ENCODE measurements around the gene PLXDC1.
A peak's percentile ranks its signal among the peaks of the same experiment; 100 is the strongest.
"Not testable (repeated sequence)": the region's sequence is repeated elsewhere in the genome, so short reads cannot be mapped to it uniquely, and the experiment has no call there.

The PLXDC1 gene

DNA sequence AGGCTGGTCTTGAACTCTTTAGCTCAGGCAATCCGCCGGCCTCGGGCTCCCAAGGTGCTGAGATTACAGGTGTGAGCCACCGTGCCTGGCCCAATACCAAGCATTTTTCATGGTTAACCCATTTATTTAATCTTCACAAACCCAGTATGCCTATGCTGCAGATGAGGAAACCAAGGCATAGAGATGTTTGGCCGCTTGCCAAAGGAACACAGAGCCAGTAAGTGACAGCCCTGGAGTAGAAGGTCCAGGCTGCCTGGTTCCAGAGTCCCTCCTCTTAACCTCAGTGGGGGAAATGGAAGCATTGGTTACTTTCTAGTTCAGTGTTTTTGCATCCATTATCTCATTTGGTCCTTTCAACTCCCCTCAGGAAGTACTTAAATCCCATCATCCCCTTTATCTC, 29.9 kb upstream of the PLXDC1 start:
- no peak for DNase-seq (ENCODE audit: low read depth)

DNA sequence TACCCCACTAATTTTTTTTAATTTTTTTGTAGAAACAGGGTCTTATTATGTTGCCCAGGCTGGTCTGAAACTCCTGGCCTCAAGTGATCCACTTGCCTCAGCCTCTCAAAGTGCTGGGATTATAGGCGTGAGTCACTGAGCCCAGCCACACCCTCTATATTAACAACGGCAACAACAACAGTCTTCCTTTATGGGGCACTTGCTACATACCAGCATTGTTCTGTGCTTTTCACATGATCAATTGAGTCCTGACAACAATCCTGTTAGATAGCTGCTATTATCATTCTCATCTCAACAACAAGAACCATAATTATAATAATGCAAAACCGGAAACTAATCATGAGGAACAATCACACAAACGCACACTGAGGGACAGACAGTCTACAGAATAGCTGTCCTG, 27.1 kb upstream of the PLXDC1 start:
- DNase-seq (ENCODE audit: low read depth), result no peak

DNA sequence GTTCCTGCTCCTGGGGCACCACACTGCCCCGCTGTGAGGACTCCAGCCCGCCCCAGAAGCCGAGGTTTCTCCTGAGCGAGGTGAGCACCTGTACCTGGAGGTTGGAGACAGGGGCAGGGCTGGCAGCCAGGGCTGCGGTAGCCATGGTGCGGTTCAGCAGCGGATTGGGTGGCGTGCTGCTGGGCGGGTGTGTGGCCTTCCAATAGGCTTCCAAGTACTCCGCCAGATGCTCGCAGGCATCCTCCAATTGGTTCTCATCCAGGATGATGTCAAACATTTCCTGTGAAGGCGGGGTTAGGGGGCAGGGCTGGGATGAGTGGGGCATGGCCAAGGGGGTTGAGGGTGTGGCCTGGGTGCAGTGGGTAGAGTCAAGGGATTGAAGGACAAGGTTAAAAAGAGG, 25.8 kb upstream of the PLXDC1 start:
- no peak for DNase-seq (ENCODE audit: low read depth)

DNA sequence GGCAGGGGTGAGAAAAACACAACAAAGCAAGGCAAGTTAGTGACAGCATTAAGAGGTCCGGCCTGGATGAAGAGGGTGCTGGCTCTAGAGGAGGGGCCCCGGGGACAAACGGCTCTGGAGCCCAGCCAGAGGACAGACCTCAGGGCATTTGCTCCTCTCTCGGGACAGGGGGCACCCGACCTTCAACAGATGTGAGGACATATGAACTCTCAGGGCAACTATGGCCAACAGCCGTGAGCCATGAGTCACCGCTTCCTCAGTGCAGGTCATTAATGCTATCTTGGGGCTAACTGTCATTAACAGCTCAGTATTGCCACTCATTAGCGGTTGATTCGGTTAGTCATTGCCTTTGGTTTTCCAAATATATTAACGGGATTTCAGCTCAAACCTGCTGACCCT, 24.3 kb upstream of the PLXDC1 start:
- no peak for DNase-seq (ENCODE audit: low read depth)

DNA sequence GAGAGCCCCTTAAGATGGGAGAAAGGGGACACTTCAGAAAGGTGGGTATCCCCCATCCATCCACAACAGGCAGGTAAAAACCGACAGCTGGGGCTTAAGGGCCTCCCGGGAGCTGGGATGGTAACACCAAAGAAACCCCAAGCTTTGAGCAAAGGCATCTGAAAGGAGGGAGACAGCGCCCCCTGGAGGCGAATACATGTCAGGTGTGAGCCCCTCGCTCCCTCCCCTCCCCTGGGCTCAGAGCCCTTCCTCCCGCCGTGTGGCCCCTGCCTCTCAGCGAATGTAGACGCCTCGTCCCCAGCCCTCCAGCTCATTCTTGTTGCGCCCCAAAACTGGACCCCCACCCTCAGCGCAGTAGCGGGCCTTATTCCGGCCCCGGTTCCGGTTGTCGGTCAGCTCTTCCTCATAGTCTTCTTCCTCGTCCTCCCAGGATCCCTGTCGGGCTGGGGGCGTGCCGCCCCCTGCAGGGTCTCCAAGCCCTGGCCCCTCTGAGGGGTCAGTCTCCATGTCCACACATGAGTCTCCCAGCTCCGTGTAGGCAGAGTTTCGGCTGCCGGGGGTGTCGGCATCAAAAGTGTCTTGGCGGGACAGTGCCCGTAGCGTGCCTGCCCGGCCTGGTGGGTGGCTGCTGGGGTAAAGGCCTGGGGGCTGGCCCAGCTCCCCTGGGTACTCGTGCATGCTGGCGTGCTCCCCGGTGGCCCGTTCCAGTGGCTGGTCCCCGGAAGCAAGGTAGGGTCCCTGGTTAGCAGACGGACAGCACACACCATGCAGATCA, 23.7 kb upstream of the PLXDC1 start:
- peak; percentile 52 for DNase-seq (ENCODE audit: low read depth)

DNA sequence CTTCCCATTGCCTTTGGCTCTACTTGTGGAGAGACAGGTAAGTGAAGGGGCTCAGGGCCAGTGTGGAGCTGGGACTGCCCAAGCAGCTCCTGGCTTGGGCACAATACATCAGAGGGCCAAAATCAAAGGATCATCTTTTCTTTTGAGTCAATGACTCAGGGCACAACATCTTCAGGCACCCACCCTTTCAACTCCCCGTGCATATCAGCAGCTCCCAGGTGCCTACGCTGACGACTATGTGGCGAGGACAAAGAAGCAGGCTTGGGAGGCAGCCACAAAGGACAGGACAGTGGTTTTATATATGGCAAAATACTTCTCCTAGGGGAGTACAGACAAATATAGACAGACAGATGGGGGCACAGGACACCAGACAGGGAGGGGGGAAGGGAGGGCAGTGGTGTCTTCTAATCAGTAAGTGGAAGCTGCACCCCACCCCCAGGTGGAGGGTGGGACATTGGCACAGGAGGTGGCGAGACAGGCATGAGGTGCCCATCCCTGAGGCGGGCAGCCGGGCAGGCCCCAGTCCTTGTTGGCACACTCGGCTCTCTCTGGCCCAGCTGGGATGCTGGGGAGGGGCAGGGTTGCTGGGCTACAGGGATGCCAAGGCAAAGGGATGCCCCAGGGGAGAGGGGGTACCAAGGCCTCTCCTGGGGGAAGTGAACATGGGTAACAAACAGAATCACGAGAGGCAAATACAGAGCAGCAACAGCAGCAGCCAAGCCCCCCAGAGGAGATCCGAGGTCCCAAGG, 22.3 kb upstream of the PLXDC1 start:
- DNase-seq (ENCODE audit: low read depth), result no peak

DNA sequence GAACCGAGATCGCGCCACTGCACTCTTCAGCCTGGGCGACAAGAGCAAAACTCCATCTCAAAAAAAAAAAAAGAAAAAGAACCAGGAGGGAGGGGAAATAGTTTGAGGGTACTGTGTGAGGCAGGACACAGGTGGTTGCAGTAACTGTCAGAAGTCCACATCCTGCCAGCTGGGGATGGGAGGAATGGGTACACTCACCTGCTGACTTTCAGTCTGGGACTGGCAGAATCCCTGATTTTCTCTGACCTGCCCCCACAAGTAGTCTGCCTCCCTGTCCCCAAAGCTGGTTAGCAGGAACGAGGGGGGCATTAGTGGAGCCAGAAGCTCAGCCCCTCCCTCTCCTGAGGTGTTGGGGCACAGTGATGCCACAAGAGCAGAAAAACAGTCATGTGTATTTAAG, 21.6 kb upstream of the PLXDC1 start:
- no peak for DNase-seq (ENCODE audit: low read depth)

DNA sequence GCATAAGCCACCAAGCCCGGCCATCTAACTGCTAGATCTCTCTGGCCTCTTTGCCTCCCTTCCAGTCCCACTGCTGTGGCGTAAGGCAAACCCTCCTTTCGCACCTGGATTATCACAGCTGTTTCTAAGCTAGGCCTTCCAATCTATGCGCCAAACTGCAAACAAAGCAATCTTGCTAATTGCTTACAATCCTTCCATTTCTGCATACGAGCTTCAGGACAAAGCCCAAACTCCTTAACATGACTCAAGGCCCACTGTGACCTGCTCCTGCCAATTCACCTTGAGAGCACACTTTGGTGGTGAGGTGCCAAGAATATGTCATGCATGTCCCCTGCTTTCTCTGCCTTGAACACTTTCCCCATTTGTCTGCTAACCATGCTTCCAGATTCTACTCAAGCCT, 20.5 kb upstream of the PLXDC1 start:
- DNase-seq (ENCODE audit: low read depth), result no peak

DNA sequence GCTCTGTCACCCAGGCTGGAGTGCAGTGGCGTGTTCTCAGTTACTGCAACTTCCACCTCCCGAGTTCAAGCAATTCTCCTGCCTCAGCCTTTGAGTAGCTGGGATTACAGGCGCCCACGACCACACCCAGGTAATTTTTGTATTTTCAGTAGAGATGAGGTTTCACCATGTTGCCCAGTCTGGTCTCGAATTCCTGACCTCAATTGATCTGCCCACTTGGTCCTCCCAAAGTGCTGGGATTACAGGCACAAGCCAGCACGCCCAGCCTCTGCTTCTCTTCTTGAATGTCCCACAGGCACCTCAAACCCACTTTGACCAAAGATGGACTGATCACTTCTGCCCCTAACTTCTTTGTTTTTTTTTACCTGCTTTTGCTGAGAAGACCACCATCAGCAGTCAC, 19.1 kb upstream of the PLXDC1 start:
- no peak for DNase-seq (ENCODE audit: low read depth)

DNA sequence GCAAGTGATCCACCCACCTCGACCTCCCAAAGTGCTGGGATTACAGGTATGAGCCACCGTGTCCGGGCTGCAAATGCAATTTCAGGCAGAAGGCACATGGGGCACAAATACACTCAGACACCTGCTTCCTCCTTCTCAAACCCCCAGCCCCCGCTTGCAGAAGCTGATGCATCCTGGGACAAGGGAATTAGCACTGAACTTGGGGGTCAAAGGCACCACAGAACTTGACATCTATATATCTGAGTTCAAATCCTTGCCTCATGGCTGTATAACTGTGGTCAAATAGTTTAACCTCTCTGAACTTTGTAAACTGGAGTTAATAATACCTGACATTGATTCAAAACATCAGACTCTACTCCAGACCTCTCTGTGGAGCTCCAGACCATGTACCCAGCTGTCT, 18.7 kb upstream of the PLXDC1 start:
- no peak for DNase-seq (ENCODE audit: low read depth)

DNA sequence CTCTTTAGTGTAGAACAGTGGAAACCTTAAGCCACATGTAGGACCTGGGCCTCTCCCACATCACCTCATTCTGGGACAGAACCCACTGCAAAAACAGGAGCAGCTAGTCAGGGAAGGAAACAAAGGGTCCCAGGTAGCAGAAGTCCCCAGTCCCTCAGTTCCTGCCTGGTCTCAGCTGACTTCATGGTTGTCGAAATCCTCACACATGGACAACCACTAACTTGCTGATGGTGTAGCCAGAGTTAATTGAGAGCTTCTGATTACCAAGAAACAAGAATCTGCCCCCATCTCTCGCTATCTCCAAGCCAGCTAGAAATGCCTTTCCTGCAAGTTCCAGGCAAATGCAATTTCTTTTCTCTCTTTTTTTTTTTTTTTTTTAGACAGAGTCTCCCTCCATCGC, 18.1 kb upstream of the PLXDC1 start:
- DNase-seq (ENCODE audit: low read depth), result no peak

DNA sequence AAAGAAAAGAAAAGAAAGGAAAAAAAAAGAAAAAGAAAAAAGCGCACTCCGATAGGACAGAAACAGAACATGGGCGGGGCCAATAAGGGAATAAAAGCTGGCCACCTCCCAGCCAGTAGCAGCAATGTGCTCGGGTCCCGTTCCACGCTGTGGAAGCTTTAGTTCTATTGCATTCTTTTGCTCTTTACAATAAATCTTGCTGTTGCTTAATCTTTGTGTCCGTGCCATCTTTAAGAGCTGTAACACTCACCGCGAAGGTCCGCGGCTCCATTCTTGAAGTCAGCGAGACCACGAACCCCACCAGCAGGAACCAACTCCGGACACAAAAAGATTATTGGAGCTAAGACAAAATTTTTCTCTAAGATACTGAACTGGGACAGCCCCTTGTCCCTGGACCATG, 17.7 kb upstream of the PLXDC1 start:
- DNase-seq (ENCODE audit: low read depth), result no peak

DNA sequence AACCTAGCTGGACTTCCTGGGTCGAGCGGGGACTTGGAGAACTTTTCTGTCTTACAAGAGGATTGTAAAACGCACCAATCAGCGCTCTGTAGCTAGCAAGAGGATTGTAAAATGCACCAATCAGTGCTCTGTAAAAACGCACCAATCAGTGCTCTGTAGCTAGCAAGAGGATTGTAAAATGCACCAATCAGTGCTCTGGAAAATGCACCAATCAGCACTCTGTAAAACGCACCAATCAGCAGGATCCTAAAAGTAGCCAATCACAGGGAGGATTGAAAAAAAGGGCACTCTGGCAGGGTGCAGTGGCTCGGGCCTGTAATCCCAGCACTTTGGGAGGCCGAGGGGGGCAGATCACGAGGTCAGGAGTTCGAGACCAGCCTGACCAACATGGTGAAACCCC, 17.1 kb upstream of the PLXDC1 start:
- not testable (repeated sequence) for DNase-seq (ENCODE audit: low read depth)

DNA sequence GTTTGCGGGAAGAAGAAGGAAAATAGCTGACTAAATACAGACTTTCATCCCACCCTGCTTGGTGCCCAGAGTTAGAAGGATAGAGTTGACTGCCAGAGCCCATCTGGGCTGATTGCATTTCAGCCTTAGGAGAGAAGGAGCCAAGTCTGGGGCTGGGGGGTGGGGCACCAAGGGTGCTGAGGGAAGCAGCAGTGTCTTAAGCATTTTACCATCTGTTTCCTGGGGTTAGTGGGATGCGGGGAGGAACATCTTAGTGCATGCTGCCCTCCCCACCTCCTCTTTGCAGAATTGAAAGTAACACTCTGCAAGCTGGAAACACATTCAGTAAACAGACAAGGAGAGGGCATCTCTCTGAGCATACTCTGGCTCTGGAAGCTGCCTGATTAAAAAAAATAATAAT, 16.0 kb upstream of the PLXDC1 start:
- no peak for DNase-seq (ENCODE audit: low read depth)

DNA sequence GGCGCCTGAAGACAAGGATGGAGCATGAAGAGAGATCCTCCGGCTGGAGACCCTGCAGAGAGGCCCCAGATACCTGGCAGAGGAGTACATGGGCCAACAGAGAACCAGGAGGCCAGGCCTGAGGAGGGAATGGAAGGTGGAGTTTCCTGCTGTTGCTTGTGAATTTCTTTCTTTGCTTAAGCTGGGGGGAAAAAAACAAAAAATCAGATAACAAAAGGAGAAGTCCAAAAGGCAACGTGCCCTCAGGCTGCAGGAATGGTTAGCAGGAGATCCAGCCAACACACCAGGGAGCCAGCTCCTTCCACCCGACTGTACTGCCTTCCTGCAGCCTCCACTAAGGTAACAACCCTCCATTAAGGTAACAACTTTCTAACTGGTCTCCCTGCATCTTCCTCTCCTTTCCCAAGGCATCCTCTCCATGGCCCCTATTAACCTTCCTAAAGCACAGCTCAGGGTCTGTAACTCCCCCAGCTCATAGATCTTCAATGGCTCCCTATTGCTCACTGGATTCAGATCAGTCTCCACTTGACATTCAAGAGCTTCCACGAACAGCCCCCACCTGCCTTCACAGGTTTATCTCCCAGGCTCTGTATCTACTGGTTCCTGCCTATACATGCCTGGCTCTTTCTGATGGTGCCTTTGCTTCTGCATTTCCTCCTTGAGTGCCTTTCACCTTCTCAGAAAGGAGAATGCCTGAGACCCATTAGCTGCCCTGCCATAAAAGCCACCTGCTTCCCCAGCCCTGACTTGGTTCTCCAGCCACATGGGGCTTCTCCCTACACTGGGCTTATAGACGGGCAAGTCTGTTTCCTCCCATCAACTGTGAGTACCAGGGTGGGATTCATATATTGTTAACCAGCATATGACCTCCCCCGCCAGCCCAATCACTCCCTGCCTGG, 15.2 kb upstream of the PLXDC1 start:
- DNase-seq (ENCODE audit: low read depth), result no peak

DNA sequence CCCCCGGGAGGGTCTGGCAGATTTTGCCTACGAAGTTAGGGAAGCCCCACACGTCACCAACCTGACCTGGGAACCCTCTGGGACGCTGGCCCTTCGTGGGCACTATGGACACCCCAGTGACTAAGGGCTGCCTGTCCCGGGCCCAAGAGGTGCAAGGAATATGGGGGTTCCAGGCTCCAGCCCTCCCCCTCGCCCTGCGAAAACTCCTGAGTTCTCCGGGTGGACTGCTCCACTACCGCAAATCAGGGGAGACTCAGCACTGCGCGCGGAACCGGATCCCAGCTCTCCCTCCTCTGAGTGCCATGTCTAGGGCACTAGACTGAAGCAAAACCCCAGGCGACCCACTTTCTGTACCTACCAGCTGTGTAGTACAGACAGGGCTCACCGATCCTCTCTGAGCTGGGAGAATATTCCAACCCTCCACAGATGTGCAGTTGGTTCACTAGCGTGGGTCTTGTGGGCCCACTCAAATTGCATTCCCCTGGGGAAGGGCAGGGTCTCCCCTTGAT, 14.5 kb upstream of the PLXDC1 start, which contains the start of gene ARL5C:
Gene ARL5C, minus strand, starts transcription at position 321 of the 509 bp plus-strand sequence. CDS start 401 bp downstream, outside the sequence.
- DNase-seq (ENCODE audit: low read depth), result no peak

DNA sequence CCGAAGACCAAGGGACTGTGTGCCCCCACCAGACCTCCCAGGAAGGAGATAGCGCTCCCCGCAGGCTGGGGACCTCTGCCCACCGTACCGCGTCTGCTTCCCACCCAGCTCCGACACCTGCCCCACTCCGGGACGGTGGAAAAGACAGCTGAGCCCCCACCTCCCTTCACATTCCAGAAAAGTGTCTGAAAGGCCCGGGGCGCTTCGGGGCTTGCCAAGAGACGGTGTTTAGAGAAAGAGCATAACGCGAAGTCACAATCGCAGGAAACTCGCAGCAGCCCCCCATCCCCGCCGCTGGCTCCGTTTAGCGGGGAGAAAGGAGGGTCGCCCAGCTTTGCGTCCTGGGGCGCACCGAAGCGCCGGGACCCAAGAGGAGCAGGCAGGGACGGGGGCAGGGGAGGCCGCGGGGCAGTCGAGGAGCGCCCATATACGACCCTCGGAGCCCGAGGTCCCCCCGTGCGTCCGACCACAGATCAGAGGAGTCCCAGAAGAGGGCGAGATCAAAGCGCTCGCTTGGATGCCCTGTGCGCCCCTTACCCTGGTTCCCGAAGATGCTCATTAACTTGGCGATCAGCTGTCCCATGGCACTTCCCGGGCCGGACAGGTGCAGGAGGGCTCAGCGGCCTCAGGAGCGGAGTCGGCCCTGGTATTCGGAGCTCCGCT, 13.9 kb upstream of the PLXDC1 start:
- no peak for DNase-seq (ENCODE audit: low read depth)

DNA sequence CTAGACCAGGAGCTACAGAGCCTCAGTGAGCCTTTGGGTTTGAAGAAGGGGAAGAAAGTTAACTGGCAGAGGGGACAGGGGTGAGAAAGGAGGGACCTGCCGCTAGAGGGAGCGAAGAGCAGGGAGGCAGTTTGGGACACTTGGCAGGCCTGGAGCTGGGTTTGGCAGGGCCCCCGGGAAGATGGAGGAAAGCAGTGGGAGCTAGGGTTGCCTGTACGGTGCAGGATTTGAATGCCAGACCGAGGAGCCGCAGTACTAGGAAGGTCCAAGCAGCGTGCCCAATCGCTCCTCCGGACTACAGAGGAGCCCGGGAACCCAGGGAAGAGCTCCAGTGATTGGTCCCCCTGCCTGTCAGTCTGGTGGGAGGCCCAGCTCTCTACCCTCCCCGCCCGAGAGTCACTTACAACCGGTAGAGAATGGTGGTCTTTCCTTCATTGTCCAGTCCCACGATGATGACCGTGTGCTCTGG, 13.3 kb upstream of the PLXDC1 start:
- peak; percentile 52 for DNase-seq (ENCODE audit: low read depth)

DNA sequence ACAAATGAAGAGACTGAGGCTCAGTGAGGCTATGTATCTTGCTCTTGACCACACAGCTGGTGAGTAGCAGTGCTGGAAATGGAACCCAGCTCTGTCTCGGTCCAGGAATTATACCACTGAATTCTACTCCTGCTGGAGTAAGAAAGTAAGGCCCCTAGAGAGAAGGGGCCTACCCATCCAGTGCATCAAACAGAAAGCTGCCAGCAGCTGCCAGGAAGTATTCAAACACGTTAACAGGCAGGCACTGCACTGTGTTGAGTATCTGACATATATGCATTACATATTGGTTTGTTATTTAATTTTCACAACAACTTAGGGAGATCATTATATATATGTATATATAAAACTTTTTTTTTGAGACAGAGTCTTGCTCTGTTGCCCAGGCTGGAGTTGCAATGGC, 10.5 kb upstream of the PLXDC1 start:
- no peak for DNase-seq (ENCODE audit: low read depth)

DNA sequence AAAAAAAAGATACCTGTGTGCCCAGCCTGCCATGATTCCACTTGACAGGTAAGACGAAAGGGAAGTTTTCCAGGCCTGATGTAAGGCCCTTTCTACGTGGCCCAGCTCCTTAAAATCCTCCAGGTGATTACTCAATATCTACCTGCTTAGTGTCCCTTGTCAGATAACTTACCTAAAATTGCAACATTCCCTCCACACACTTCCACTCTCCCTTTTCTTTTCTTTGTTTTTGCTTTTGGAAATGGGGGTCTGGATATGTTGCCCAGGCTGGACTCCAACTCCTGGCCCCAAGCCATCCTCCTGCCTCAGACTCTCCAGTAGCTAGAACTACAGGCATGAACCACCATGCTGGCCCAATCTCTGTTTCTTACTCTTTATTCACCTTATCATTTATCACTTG, 7.2 kb upstream of the PLXDC1 start:
- DNase-seq (ENCODE audit: low read depth), result no peak

DNA sequence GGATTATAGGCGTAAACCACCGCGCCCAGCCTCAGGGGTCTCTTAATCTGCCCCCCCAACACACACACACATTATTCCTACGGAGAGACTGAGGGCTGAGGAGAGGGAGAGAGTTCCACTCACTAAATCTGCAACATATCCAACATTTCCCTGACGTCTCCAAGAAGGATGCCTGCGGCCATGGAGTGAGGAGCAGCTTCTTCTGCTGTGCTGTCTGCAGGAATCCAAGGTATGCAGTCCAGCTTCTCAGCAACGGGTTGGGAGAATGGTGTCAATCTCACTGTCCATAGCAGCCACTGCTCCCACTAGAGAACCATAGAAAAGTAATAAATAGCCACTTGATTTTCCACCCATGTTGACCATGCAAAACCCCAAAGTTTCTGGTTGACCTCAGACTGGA, 5.1 kb upstream of the PLXDC1 start:
- no peak for DNase-seq (ENCODE audit: low read depth)

DNA sequence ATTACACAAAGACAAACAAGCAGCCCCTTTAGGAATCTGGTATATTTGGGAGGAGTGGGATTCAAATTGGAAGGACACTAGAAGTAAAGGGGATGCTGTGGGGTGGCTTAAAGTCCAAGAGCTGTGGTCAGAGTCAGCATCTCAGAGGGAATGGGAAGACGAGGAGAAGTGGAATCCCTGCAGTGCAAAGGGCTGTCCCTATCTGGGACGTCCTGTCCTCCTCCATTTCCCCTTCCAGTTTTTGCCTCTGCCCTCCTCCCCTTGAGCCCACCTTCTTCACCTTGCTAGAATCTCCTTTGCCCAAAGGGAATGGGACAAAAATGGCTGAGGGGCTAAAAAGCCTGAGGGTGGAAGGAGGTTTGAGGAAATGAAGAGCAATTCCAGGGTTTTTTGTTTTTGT, 4.2 kb upstream of the PLXDC1 start:
- DNase-seq (ENCODE audit: low read depth), result no peak
